SK-N-SH (cell line): ENCODE measurements around the gene MYPOP. TPM values are rescaled to one million over a fixed set of nuclear protein-coding genes. Genes with fewer than 3 reads are reported as not detected.

Experiments used
- CTCF ChIA-PET: fragments of 300-600, 350-600 bp; formaldehyde crosslinking; extraction: SDS; loops from one replicate; lab custom pipeline; 2021; lab: Yijun Ruan, JAX
- POLR2A ChIA-PET: fragments of 350-600 bp; sonication (Branson Sonifier 250); formaldehyde crosslinking; extraction: SDS; loops from one replicate; lab custom pipeline; 2020; ENCODE audit warnings: antibody characterized with exemption, inconsistent platforms; lab: Yijun Ruan, JAX
- DNase-seq: peaks from one replicate; pipeline ENCODE4 v3.0.0; 2012
- H2AFZ ChIP-seq: fragments of 200-600 bp; sonication (generic); 2 replicates; pipeline ENCODE4 v1.8.1; 2016; ENCODE audit warnings: antibody characterized with exemption, mild to moderate bottlenecking, low read depth
- H3F3A ChIP-seq: fragments of 200-600 bp; sonication (generic); replicated peaks from 2 replicates; pipeline ENCODE3; 2016; ENCODE audit warnings: antibody characterized with exemption, mild to moderate bottlenecking; ENCODE audit not compliant: insufficient read depth
- H3K27ac ChIP-seq, 2 experiments: fragments of 200-500 bp in 1 of 2; fragments of 200-600 bp in 1 of 2; sonication (Bioruptor generic) in 1 of 2; sonication (generic), shearing (Covaris generic) in 1 of 2; 2 replicates each; pipeline versions ENCODE4 v1.5.1 to v1.6.1; 2014 to 2016; ENCODE audit warnings: low read depth in 2 of 2, inconsistent platforms in 1 of 2, low read length in 1 of 2, mild to moderate bottlenecking in 1 of 2, mixed read lengths in 1 of 2
- H3K27me3 ChIP-seq: fragments of 200-600 bp; sonication (generic), shearing (Covaris generic); 2 replicates; pipeline ENCODE4 v1.6.1; 2016; ENCODE audit warnings: mixed run types; ENCODE audit not compliant: insufficient read depth
- H3K36me3 ChIP-seq, 2 experiments: fragments of 200-500 bp in 1 of 2; fragments of 200-600 bp in 1 of 2; sonication (Bioruptor generic) in 1 of 2; sonication (generic) in 1 of 2; replicated peaks in 1 of 2; 2 replicates each; pipeline versions ENCODE3 to v1.5.1; 2014 to 2016; ENCODE audit warnings: low read length in 1 of 2, mild to moderate bottlenecking in 1 of 2; ENCODE audit not compliant: insufficient read depth in 2 of 2, control insufficient read depth in 1 of 2
- H3K4me1 ChIP-seq, 2 experiments: fragments of 200-500 bp in 1 of 2; fragments of 200-600 bp in 1 of 2; sonication (Bioruptor generic) in 1 of 2; sonication (generic), shearing (Covaris generic) in 1 of 2; 2 replicates each; pipeline versions ENCODE4 v1.5.1 to v1.6.1; 2014 to 2016; ENCODE audit warnings: low read depth in 1 of 2, low read length in 1 of 2, mixed run types in 1 of 2; ENCODE audit not compliant: insufficient read depth in 2 of 2, control insufficient read depth in 1 of 2
- H3K4me2 ChIP-seq: fragments of 200-600 bp; sonication (generic), shearing (Covaris generic); 2 replicates; pipeline ENCODE4 v1.6.1; 2017; ENCODE audit warnings: mixed run types
- H3K4me3 ChIP-seq, 2 experiments: fragments of 200-500 bp in 1 of 2; fragments of 200-600 bp in 1 of 2; sonication (Bioruptor generic) in 1 of 2; sonication (generic), shearing (Covaris generic) in 1 of 2; 2 replicates each; pipeline versions ENCODE4 v1.5.1 to v1.8.1; 2014 to 2016; ENCODE audit warnings: low read depth in 2 of 2, inconsistent platforms in 1 of 2, low read length in 1 of 2, mild to moderate bottlenecking in 1 of 2, mixed read lengths in 1 of 2, moderate library complexity in 1 of 2
- H3K79me2 ChIP-seq: fragments of 200-600 bp; sonication (generic); 2 replicates; pipeline ENCODE4 v1.8.1; 2017; ENCODE audit warnings: mild to moderate bottlenecking; ENCODE audit not compliant: insufficient read depth
- H3K9ac ChIP-seq: fragments of 200-600 bp; sonication (generic); 2 replicates; pipeline ENCODE4 v1.6.1; 2017; ENCODE audit warnings: mixed run types
- H3K9me2 ChIP-seq: fragments of 200-600 bp; sonication (generic); 2 replicates; pipeline ENCODE4 v1.6.1; 2017; ENCODE audit warnings: mixed run types
- H3K9me3 ChIP-seq: fragments of 200-600 bp; sonication (generic); 2 replicates; pipeline ENCODE4 v1.6.1; 2017; ENCODE audit warnings: mixed run types, mild to moderate bottlenecking, moderate library complexity
- H4K20me1 ChIP-seq: fragments of 200-600 bp; sonication (generic); 2 replicates; pipeline ENCODE4 v1.6.1; 2017; ENCODE audit warnings: mild to moderate bottlenecking, mixed run types; ENCODE audit not compliant: insufficient read depth
- CHD2 ChIP-seq: fragments of 150-350 bp; IDR thresholded peaks from 2 replicates; pipeline ENCODE4 v1.6.1; 2018; ENCODE audit warnings: low read length; ENCODE audit not compliant: partially characterized antibody
- EP300 ChIP-seq, 2 experiments: IDR thresholded peaks; 2 replicates each; pipeline versions ENCODE4 v1.4.0 to v1.6.1; 2012; ENCODE audit warnings: borderline replicate concordance in 1 of 2, low read depth in 1 of 2, low read length in 1 of 2
- FOXM1 ChIP-seq: IDR thresholded peaks from 2 replicates; pipeline ENCODE4 v1.4.0; 2012; ENCODE audit warnings: low read depth, mild to moderate bottlenecking
- GABPA ChIP-seq: IDR thresholded peaks from 2 replicates; pipeline ENCODE4 v1.4.0; 2012; ENCODE audit warnings: low read depth, mild to moderate bottlenecking
- GATA2 ChIP-seq: sonication (generic); formaldehyde crosslinking; IDR thresholded peaks from 2 replicates; pipeline ENCODE4 v1.5.0; 2020; ENCODE audit warnings: mild to moderate bottlenecking, missing genetic modification reagents
- MXI1 ChIP-seq: IDR thresholded peaks from 2 replicates; pipeline ENCODE4 v1.6.1; 2012; ENCODE audit warnings: mild to moderate bottlenecking, low read depth, low read length, improper control_type of control experiment
- RAD21 ChIP-seq: IDR thresholded peaks from 2 replicates; pipeline ENCODE4 v1.6.1; 2012; ENCODE audit warnings: mild to moderate bottlenecking, low read length
- RCOR1 ChIP-seq: fragments of 150-350 bp; IDR thresholded peaks from 2 replicates; pipeline ENCODE4 v1.6.1; 2017; ENCODE audit warnings: antibody characterized with exemption, low read length
- RXRA ChIP-seq: IDR thresholded peaks from 2 replicates; pipeline ENCODE4 v1.4.0; 2012; ENCODE audit warnings: low read depth, mild to moderate bottlenecking, borderline replicate concordance
- TEAD4 ChIP-seq: IDR thresholded peaks from 2 replicates; pipeline ENCODE4 v1.4.0; 2012; ENCODE audit warnings: mild to moderate bottlenecking, borderline replicate concordance; ENCODE audit not compliant: insufficient read depth
- YY1 ChIP-seq: IDR thresholded peaks from 2 replicates; pipeline ENCODE4 v1.4.0; 2012; ENCODE audit warnings: low read depth, mild to moderate bottlenecking
- WGBS: methylation state at CpG from one replicate; pipeline ENCODE4 v1.1.6; 2017; ENCODE audit warnings: low lambda C conversion rate; 5-methylcytosine and 5-hydroxymethylcytosine counted together
- polyA plus RNA-seq, 3 experiments: library from polyadenylated mRNA; depleted of rRNA; stranded (reverse); fragments of >200 nt; gene quantifications; 2 replicates each; pipeline ENCODE4 v1.2.3, GENCODE V29; 2012
- TF ChIP-seq, protein P1 (sequence below): fragments of 150-350 bp; IDR thresholded peaks from 2 replicates; pipeline ENCODE4 v1.6.1; 2016; ENCODE audit warnings: mild to moderate bottlenecking, low read depth, low read length
- TF ChIP-seq, protein P2 (sequence below): fragments of 150-350 bp; IDR thresholded peaks from 2 replicates; pipeline ENCODE4 v1.6.1; 2017; ENCODE audit warnings: antibody characterized with exemption, low read length, low read depth, borderline replicate concordance
- TF ChIP-seq, protein P3 (sequence below): IDR thresholded peaks from 2 replicates; pipeline ENCODE4 v1.6.1; 2012; ENCODE audit warnings: mild to moderate bottlenecking, low read depth, low read length, moderate library complexity
- TF ChIP-seq, protein P4 (sequence below): IDR thresholded peaks from 2 replicates; pipeline ENCODE4; 2012
- TF ChIP-seq, protein P5 (sequence below): IDR thresholded peaks from 2 replicates; pipeline ENCODE4 v1.4.0; 2012; ENCODE audit warnings: low read depth, borderline replicate concordance

Gene MYPOP
- polyA plus RNA-seq, 1 of the 3 experiments (the other 2 are of a cell fraction): 5.1 TPM

DNA sequence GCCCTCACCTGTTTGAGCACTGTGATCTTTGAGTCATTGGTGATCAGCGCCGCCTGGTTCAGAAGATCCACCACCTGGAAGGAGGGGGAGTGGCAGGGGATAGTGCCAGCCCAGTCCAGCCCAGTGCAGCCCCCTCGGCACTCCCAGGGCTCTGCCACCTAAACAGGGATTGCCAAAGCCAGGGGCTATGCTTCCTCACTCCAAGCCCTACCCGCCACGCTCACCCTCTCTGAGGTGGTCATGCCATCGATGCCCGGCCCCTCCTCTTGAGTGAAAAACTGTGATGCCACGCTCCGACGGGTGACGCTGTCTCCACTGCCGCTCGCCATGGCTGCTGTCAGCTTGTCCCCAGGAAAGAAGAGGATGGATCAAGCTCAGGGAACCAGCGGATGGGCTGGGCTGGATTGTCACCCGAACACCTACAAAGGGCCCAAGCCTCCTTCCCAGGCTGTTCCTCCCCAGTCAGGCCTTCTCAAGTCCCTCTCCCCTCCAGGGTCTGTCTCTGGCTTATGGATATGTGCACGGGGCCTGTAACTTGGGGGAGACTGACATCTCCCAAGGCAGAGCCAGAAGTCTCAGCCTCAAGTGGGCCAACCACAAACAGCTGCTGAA, 48.1 kb downstream of the MYPOP start:
- Histone ChIP-seq H4K20me1 (0 out of 2 replicates have a peak, but pooled peaks cover 16% of the 10 kb centered on the region), H3F3A (no peaks in the 10 kb centered on the region), H3K4me1 (no peaks in the 10 kb centered on the region), H2AFZ (no peak overlapping the region), H3K79me2 (peaks cover 47% of the 10 kb centered on the region), H3K27me3 (no peaks in the 10 kb centered on the region), H3K36me3 (peaks cover 45 to 46% of the 10 kb centered on the region in 2 experiments), H3K27ac (no peak overlapping the region), H3K9me2 (no peaks in the 10 kb centered on the region), H3K9me3 (no peaks in the 10 kb centered on the region), H3K4me2 (no peak overlapping the region), H3K9ac (no peak overlapping the region), H3K4me3 (no peak overlapping the region)
- TF ChIP-seq FOXM1 (no peak), RCOR1 (no peak), YY1 (no peak), GATA2 (CRISPR knock-in tag) (no peak), GABPA (no peak), EP300 (IDR thresholded peaks at IDR 0.05; ENCODE audit: borderline replicate concordance in 1 of 2, low read depth in 1 of 2, low read length in 1 of 2) (no peak), RAD21 (no peak), CHD2 (no peak), MXI1 (no peak), RXRA (no peak), TEAD4 (no peak)
- TF ChIP-seq, protein P1, sequence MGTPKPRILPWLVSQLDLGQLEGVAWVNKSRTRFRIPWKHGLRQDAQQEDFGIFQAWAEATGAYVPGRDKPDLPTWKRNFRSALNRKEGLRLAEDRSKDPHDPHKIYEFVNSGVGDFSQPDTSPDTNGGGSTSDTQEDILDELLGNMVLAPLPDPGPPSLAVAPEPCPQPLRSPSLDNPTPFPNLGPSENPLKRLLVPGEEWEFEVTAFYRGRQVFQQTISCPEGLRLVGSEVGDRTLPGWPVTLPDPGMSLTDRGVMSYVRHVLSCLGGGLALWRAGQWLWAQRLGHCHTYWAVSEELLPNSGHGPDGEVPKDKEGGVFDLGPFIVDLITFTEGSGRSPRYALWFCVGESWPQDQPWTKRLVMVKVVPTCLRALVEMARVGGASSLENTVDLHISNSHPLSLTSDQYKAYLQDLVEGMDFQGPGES: no peak
- TF ChIP-seq, protein P2, sequence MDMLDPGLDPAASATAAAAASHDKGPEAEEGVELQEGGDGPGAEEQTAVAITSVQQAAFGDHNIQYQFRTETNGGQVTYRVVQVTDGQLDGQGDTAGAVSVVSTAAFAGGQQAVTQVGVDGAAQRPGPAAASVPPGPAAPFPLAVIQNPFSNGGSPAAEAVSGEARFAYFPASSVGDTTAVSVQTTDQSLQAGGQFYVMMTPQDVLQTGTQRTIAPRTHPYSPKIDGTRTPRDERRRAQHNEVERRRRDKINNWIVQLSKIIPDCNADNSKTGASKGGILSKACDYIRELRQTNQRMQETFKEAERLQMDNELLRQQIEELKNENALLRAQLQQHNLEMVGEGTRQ: no peak
- TF ChIP-seq, protein P3, sequence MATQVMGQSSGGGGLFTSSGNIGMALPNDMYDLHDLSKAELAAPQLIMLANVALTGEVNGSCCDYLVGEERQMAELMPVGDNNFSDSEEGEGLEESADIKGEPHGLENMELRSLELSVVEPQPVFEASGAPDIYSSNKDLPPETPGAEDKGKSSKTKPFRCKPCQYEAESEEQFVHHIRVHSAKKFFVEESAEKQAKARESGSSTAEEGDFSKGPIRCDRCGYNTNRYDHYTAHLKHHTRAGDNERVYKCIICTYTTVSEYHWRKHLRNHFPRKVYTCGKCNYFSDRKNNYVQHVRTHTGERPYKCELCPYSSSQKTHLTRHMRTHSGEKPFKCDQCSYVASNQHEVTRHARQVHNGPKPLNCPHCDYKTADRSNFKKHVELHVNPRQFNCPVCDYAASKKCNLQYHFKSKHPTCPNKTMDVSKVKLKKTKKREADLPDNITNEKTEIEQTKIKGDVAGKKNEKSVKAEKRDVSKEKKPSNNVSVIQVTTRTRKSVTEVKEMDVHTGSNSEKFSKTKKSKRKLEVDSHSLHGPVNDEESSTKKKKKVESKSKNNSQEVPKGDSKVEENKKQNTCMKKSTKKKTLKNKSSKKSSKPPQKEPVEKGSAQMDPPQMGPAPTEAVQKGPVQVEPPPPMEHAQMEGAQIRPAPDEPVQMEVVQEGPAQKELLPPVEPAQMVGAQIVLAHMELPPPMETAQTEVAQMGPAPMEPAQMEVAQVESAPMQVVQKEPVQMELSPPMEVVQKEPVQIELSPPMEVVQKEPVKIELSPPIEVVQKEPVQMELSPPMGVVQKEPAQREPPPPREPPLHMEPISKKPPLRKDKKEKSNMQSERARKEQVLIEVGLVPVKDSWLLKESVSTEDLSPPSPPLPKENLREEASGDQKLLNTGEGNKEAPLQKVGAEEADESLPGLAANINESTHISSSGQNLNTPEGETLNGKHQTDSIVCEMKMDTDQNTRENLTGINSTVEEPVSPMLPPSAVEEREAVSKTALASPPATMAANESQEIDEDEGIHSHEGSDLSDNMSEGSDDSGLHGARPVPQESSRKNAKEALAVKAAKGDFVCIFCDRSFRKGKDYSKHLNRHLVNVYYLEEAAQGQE: no peak
- TF ChIP-seq, protein P4, sequence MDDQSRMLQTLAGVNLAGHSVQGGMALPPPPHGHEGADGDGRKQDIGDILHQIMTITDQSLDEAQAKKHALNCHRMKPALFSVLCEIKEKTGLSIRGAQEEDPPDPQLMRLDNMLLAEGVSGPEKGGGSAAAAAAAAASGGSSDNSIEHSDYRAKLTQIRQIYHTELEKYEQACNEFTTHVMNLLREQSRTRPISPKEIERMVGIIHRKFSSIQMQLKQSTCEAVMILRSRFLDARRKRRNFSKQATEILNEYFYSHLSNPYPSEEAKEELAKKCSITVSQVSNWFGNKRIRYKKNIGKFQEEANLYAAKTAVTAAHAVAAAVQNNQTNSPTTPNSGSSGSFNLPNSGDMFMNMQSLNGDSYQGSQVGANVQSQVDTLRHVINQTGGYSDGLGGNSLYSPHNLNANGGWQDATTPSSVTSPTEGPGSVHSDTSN: no peak
- TF ChIP-seq, protein P5, sequence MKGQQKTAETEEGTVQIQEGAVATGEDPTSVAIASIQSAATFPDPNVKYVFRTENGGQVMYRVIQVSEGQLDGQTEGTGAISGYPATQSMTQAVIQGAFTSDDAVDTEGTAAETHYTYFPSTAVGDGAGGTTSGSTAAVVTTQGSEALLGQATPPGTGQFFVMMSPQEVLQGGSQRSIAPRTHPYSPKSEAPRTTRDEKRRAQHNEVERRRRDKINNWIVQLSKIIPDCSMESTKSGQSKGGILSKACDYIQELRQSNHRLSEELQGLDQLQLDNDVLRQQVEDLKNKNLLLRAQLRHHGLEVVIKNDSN: no peak
- no peak for DNase-seq
- CTCF ChIA-PET: interaction anchor here (0.7 to 2.1 kb wide), 3 partner anchors 10 to 38 kb away, joined by 4 to 8 read pairs (median 7); partner anchors contain the start of gene FOXA3
- POLR2A ChIA-PET: no interaction called here
- 89% methylated on average over 9 of the region's 16 CpGs for WGBS
